ENCODE measurements around the gene ADCK1.

- TF ChIP-seq POLR2A (IDR thresholded peaks at IDR 0.05) (no peak), CTCF (IDR thresholded peaks at IDR 0.05) (no peak)
These were observed 106.5 kb downstream of the ADCK1 start for GRCh38 chr14:77906446-77906845.

All from right lobe of liver (tissue), 4 donors.